ENCODE results near the gene RHCE.
"Not testable (repeated sequence)": the region's sequence is repeated elsewhere in the genome, so short reads cannot be mapped to it uniquely, and the experiment has no call there.

RHCE gene

GRCh38 chr1:25322127-25322526 lies 98.5 kb downstream of the RHCE start:
- H3K27ac ChIP-seq (ENCODE audit: low read length); H3K4me1 ChIP-seq (ENCODE audit: control insufficient read depth, insufficient read depth, low read length); H3K4me3 ChIP-seq (ENCODE audit: low read length in 2 of 2); H3K36me3 ChIP-seq (ENCODE audit: control insufficient read depth in 2 of 2, insufficient read depth in 2 of 2, low read length in 2 of 2); H3K9ac ChIP-seq (ENCODE audit: low read length in 2 of 2); H3K27me3 ChIP-seq (ENCODE audit: control insufficient read depth in 1 of 2, insufficient read depth in 2 of 2, low read length in 2 of 2); H3K9me3 ChIP-seq (ENCODE audit: control insufficient read depth in 2 of 2, low read length in 2 of 2): not testable (repeated sequence)

- not testable (repeated sequence) for H3K4me1 ChIP-seq (ENCODE audit: control insufficient read depth, insufficient read depth, low read length); H3K27ac ChIP-seq (ENCODE audit: low read length); H3K9me3 ChIP-seq (ENCODE audit: control insufficient read depth in 2 of 2, low read length in 2 of 2); H3K4me3 ChIP-seq (ENCODE audit: low read length in 2 of 2); H3K27me3 ChIP-seq (ENCODE audit: control insufficient read depth in 1 of 2, insufficient read depth in 2 of 2, low read length in 2 of 2); H3K9ac ChIP-seq (ENCODE audit: low read length in 2 of 2); H3K36me3 ChIP-seq (ENCODE audit: control insufficient read depth in 2 of 2, insufficient read depth in 2 of 2, low read length in 2 of 2)
These were observed 100.2 kb downstream of the RHCE start for GRCh38 chr1:25320314-25320938.

- not testable (repeated sequence) for H3K9ac ChIP-seq (ENCODE audit: low read length in 2 of 2); H3K4me3 ChIP-seq (ENCODE audit: low read length in 2 of 2); H3K27ac ChIP-seq (ENCODE audit: low read length); H3K27me3 ChIP-seq (ENCODE audit: control insufficient read depth in 1 of 2, insufficient read depth in 2 of 2, low read length in 2 of 2); H3K36me3 ChIP-seq (ENCODE audit: control insufficient read depth in 2 of 2, insufficient read depth in 2 of 2, low read length in 2 of 2); H3K4me1 ChIP-seq (ENCODE audit: control insufficient read depth, insufficient read depth, low read length); H3K9me3 ChIP-seq (ENCODE audit: control insufficient read depth in 2 of 2, low read length in 2 of 2)
These were observed 107.7 kb downstream of the RHCE start for GRCh38 chr1:25312806-25313470.
